H9 (cell line): ENCODE results near the gene B3GNT7. TPM values are rescaled to one million over a fixed set of nuclear protein-coding genes. Genes with fewer than 3 reads are reported as not detected.

Experiments
- DNase-seq: peaks from one replicate; pipeline ENCODE4 v3.0.0-alpha.2; 2017
- H2AFZ ChIP-seq: one replicate; pipeline ENCODE4 v1.6.1; 2013; ENCODE audit warnings: mild to moderate bottlenecking, low read length, control low read depth, moderate library complexity
- H2AK5ac ChIP-seq: 2 replicates; pipeline ENCODE4 v1.6.1; 2013; ENCODE audit warnings: low read length, control low read depth, mixed read lengths; ENCODE audit not compliant: insufficient read length
- H2BK120ac ChIP-seq: one replicate; pipeline ENCODE4 v1.6.1; 2013; ENCODE audit warnings: low read depth, mild to moderate bottlenecking, low read length, control low read depth, inconsistent platforms; ENCODE audit not compliant: poor library complexity, severe bottlenecking
- H2BK12ac ChIP-seq: 2 replicates; pipeline ENCODE4 v1.6.1; 2013; ENCODE audit warnings: low read length, control low read depth, mixed read lengths, low read depth; ENCODE audit not compliant: insufficient read length
- H2BK15ac ChIP-seq: 2 replicates; pipeline ENCODE4 v1.6.1; 2013; ENCODE audit warnings: low read depth, low read length, control low read depth
- H2BK20ac ChIP-seq: one replicate; pipeline ENCODE4 v1.6.1; 2013; ENCODE audit warnings: low read depth, mild to moderate bottlenecking, low read length, control low read depth, inconsistent platforms; ENCODE audit not compliant: poor library complexity, severe bottlenecking
- H2BK5ac ChIP-seq: 2 replicates; pipeline ENCODE4 v1.6.1; 2013; ENCODE audit warnings: low read length, control low read depth, mixed read lengths; ENCODE audit not compliant: insufficient read length
- H3K14ac ChIP-seq: 2 replicates; pipeline ENCODE4 v1.6.1; 2013; ENCODE audit warnings: low read length, control low read depth; ENCODE audit not compliant: insufficient read depth
- H3K18ac ChIP-seq: 2 replicates; pipeline ENCODE4 v1.6.1; 2013; ENCODE audit warnings: low read depth, mild to moderate bottlenecking, mixed read lengths, low read length, control low read depth; ENCODE audit not compliant: insufficient read length
- H3K23ac ChIP-seq: 2 replicates; pipeline ENCODE4 v1.6.1; 2013; ENCODE audit warnings: low read length, control low read depth, mixed read lengths, low read depth; ENCODE audit not compliant: insufficient read length
- H3K23me2 ChIP-seq: 2 replicates; pipeline ENCODE4 v1.6.1; 2013; ENCODE audit warnings: low read depth, mild to moderate bottlenecking, mixed read lengths, low read length, control low read depth; ENCODE audit not compliant: insufficient read length, poor library complexity, severe bottlenecking
- H3K27ac ChIP-seq: 2 replicates; pipeline ENCODE4 v1.5.1; 2013; ENCODE audit warnings: low read length, control low read depth, mixed read lengths, low read depth; ENCODE audit not compliant: insufficient read length
- H3K27me3 ChIP-seq: 2 replicates; pipeline ENCODE4 v1.6.1; 2013; ENCODE audit warnings: low read length, control low read depth, inconsistent platforms; ENCODE audit not compliant: insufficient read depth
- H3K4ac ChIP-seq: 2 replicates; pipeline ENCODE4 v1.6.1; 2013; ENCODE audit warnings: low read depth, mild to moderate bottlenecking, control low read depth, inconsistent platforms, low read length, moderate library complexity
- H3K4me1 ChIP-seq: 2 replicates; pipeline ENCODE4 v1.6.1; 2013; ENCODE audit warnings: low read length, control low read depth, inconsistent platforms; ENCODE audit not compliant: insufficient read depth
- H3K4me2 ChIP-seq: 2 replicates; pipeline ENCODE4 v1.6.1; 2013; ENCODE audit warnings: low read length, control low read depth, mixed read lengths; ENCODE audit not compliant: insufficient read length, insufficient read depth
- H3K56ac ChIP-seq: 2 replicates; pipeline ENCODE4 v1.6.1; 2013; ENCODE audit warnings: low read depth, mild to moderate bottlenecking, mixed read lengths, low read length, control low read depth; ENCODE audit not compliant: insufficient read length
- H3K79me1 ChIP-seq: 2 replicates; pipeline ENCODE4 v1.6.1; 2013; ENCODE audit warnings: low read depth, mild to moderate bottlenecking, moderate library complexity, low read length, control low read depth, inconsistent platforms; ENCODE audit not compliant: insufficient read depth, poor library complexity, severe bottlenecking
- H3K79me2 ChIP-seq: 2 replicates; pipeline ENCODE4 v1.6.1; 2013; ENCODE audit warnings: low read length, control low read depth, inconsistent platforms; ENCODE audit not compliant: insufficient read depth
- H3K9ac ChIP-seq: 2 replicates; pipeline ENCODE4 v1.6.1; 2013; ENCODE audit warnings: low read length, control low read depth, mixed read lengths; ENCODE audit not compliant: insufficient read length; ENCODE audit errors: extremely low read depth
- H3K9me3 ChIP-seq: one replicate; pipeline ENCODE4 v1.6.1; 2013; ENCODE audit warnings: low read depth, low read length, inconsistent platforms; ENCODE audit not compliant: control insufficient read depth
- H3T11ph ChIP-seq: one replicate; pipeline ENCODE4 v1.6.1; 2013; ENCODE audit warnings: mild to moderate bottlenecking, low read length, control low read depth, inconsistent platforms
- H4K20me1 ChIP-seq: one replicate; pipeline ENCODE4 v1.6.1; 2013; ENCODE audit not compliant: control insufficient read depth, insufficient read length, insufficient read depth
- H4K5ac ChIP-seq: 2 replicates; pipeline ENCODE4 v1.6.1; 2013; ENCODE audit warnings: low read depth, mild to moderate bottlenecking, mixed read lengths, low read length, control low read depth; ENCODE audit not compliant: insufficient read length
- H4K8ac ChIP-seq: replicated peaks from 2 replicates; pipeline ENCODE4 v1.6.1; 2013; ENCODE audit warnings: low read length, control low read depth, mixed read lengths, low read depth; ENCODE audit not compliant: insufficient read length
- H4K91ac ChIP-seq: 2 replicates; pipeline ENCODE4 v1.6.1; 2013; ENCODE audit warnings: low read depth, mild to moderate bottlenecking, moderate library complexity, mixed read lengths, low read length, control low read depth; ENCODE audit not compliant: insufficient read length
- H3K27ac Mint-ChIP-seq, 3 experiments: 2 replicates in 2 of 3; 3 replicates in 1 of 3; pipeline ENCODE4 v1.8.0; 2020 to 2021; ENCODE audit warnings: mixed read lengths in 3 of 3, mild to moderate bottlenecking in 1 of 3, moderate library complexity in 1 of 3
- H3K27me3 Mint-ChIP-seq: 2 replicates; pipeline ENCODE4 v1.8.0; 2021; ENCODE audit warnings: low read depth, mild to moderate bottlenecking, moderate library complexity, mixed read lengths
- H3K36me3 Mint-ChIP-seq, 3 experiments: 2 replicates in 2 of 3; 3 replicates in 1 of 3; pipeline ENCODE4 v1.8.0; 2020 to 2021; ENCODE audit warnings: low read depth in 3 of 3, mixed read lengths in 3 of 3; ENCODE audit not compliant: insufficient read depth in 1 of 3
- H3K4me1 Mint-ChIP-seq, 2 experiments: 2 replicates each; pipeline ENCODE4 v1.8.0; 2020; ENCODE audit warnings: mixed read lengths in 2 of 2
- H3K4me3 Mint-ChIP-seq, 2 experiments: 2 replicates in 1 of 2; 3 replicates in 1 of 2; pipeline ENCODE4 v1.8.0; 2020 to 2021; ENCODE audit warnings: mild to moderate bottlenecking in 2 of 2, mixed read lengths in 2 of 2, moderate library complexity in 1 of 2
- H3K9me3 Mint-ChIP-seq, 2 experiments: 2 replicates in 1 of 2; 3 replicates in 1 of 2; pipeline ENCODE4 v1.8.0; 2020; ENCODE audit warnings: mild to moderate bottlenecking in 2 of 2, mixed read lengths in 2 of 2, moderate library complexity in 1 of 2
- WGBS: extraction: QIAGEN DNeasy Blood & Tissue Kit; methylation state at CpG from one replicate; pipeline ENCODE4 v1.1.7; 2013; ENCODE audit warnings: missing lambda C conversion rate, low lambda C conversion rate, mixed read lengths; ENCODE audit not compliant: insufficient read length; ENCODE audit errors: extremely low coverage; 5-methylcytosine and 5-hydroxymethylcytosine counted together
- long read RNA-seq: library from polyadenylated mRNA; unstranded; transcript quantifications from one replicate; pipeline ENCODE4 v2.0.0, GENCODE V29; 2020
- total RNA-seq: library from RNA; stranded (reverse); gene quantifications from 2 replicates; pipeline ENCODE4 v1.2.1, GENCODE V29; 2021
- TF ChIP-seq, protein P1 (sequence below): fragments of 200-600 bp; sonication (generic); conservative IDR thresholded peaks from 3 replicates; pipeline ENCODE4 v1.8.0; 2021; ENCODE audit warnings: antibody characterized with exemption, mild to moderate bottlenecking

The B3GNT7 gene, protein sequence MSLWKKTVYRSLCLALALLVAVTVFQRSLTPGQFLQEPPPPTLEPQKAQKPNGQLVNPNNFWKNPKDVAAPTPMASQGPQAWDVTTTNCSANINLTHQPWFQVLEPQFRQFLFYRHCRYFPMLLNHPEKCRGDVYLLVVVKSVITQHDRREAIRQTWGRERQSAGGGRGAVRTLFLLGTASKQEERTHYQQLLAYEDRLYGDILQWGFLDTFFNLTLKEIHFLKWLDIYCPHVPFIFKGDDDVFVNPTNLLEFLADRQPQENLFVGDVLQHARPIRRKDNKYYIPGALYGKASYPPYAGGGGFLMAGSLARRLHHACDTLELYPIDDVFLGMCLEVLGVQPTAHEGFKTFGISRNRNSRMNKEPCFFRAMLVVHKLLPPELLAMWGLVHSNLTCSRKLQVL
- 39.1 and 42.2 TPM in 2 replicates for total RNA-seq
- long read RNA-seq, transcript B3GNT7-201 (2 exons, 3,706 nt): major isoform, 16 of 24 reads
- long read RNA-seq, partial matches to known transcripts: 7 of 24 reads
- long read RNA-seq, other reads (novel, unspliced or antisense): 1 of 24 reads

DNA sequence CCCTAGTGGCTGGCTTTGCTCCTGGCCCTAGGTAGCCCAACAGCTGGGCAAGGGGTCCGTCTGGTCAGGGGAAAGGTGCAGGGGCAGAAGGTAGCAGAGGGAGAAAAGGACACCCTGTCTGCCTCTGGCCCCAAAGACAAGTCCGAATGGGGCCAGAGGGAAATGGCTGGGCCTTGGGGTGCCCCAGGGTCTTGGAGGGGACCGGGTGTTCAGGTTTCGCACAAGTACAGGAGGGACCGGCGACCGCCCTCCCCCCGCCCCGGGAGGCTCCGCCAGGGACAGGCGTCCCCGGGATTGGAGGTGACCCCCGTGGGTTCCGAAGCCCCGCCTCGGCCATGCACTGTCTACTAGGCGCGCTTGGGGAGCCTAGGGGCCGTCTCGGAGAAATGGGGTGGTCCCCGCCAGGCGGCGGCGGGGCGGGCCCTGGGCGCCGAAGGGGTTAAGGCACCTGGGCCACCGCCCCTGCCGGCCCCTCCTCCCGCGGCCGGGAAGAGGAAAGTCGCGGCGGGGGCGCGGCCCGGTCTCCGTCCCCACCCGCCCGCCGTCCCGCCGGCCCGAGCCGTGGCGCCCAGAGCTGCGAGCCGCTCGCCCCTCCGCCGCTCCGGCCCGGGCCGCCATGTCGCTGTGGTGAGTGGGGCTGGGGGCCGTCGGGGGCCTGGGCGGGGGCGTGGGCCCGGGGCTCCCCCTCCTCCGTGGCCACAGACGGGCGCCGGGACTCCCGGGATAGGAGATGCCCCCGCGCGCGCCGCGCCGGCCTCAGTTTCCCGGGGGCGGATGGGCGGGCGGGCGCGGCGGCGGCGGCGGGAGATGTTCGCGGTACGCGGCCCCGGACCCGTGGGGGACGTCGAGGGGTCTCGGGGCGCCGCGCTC is at the start of gene B3GNT7:
Gene B3GNT7, plus strand, starts transcription at position 523 of the 870 bp plus-strand sequence. Its CDS starts 94 bp downstream, at position 617.
- Mint-ChIP-seq H3K36me3 (peaks cover 8 to 15% (median 12%) of the 10 kb centered on the region in 3 experiments; a peak in 6 of 7 replicates), H3K9me3 (no peaks in the 10 kb centered on the region; a peak in 1 of 5 replicates), H3K27me3 (peaks cover 3% of the 10 kb centered on the region; the same call in 1 of the 2 replicates), H3K4me3 (peak within 1 kb of the TSS; percentile 72 to 82), H3K4me1 (peaks cover 47 to 48% of the 10 kb centered on the region in 2 experiments), H3K27ac (peak within 1 kb of the TSS in 1 of 3 experiments; percentile 61; a peak in 1 of 7 replicates)
- no peak within 1 kb of the TSS for H3K18ac ChIP-seq
- no peak within 1 kb of the TSS for H2BK5ac ChIP-seq
- no peaks in the 10 kb centered on the region for H4K20me1 ChIP-seq
- peak within 1 kb of the TSS; percentile 37; the same call in 1 of the 2 replicates for H3K14ac ChIP-seq
- WGBS: no CpG with 5 or more reads among the region's 95 CpGs
- H2BK12ac ChIP-seq: no peak within 1 kb of the TSS
- peak within 1 kb of the TSS; percentile 48 for H3K4me2 ChIP-seq
- no peak within 1 kb of the TSS for H2BK20ac ChIP-seq
- no peak within 1 kb of the TSS for H3T11ph ChIP-seq
- H3K4me1 ChIP-seq: no peaks in the 10 kb centered on the region; the same call in 1 of the 2 replicates
- no peak within 1 kb of the TSS for H2AK5ac ChIP-seq
- no peak for DNase-seq
- no peak within 1 kb of the TSS for H3K4ac ChIP-seq
- H3K79me1 ChIP-seq: no peaks in the 10 kb centered on the region
- H3K9ac ChIP-seq: no peak within 1 kb of the TSS
- H3K27ac ChIP-seq: no peak within 1 kb of the TSS
- no peak within 1 kb of the TSS for H2BK120ac ChIP-seq
- H3K23me2 ChIP-seq: peaks cover 9% of the 10 kb centered on the region
- no peak within 1 kb of the TSS for H4K5ac ChIP-seq
- no peak within 1 kb of the TSS for H4K91ac ChIP-seq
- no peaks in the 10 kb centered on the region for H3K27me3 ChIP-seq
- H2BK15ac ChIP-seq: no peak within 1 kb of the TSS
- H3K9me3 ChIP-seq: no peaks in the 10 kb centered on the region
- no peak within 1 kb of the TSS for H3K23ac ChIP-seq
- H3K79me2 ChIP-seq: no peaks in the 10 kb centered on the region; the same call in 1 of the 2 replicates
- no peak within 1 kb of the TSS for H4K8ac ChIP-seq
- TF ChIP-seq, protein P1, sequence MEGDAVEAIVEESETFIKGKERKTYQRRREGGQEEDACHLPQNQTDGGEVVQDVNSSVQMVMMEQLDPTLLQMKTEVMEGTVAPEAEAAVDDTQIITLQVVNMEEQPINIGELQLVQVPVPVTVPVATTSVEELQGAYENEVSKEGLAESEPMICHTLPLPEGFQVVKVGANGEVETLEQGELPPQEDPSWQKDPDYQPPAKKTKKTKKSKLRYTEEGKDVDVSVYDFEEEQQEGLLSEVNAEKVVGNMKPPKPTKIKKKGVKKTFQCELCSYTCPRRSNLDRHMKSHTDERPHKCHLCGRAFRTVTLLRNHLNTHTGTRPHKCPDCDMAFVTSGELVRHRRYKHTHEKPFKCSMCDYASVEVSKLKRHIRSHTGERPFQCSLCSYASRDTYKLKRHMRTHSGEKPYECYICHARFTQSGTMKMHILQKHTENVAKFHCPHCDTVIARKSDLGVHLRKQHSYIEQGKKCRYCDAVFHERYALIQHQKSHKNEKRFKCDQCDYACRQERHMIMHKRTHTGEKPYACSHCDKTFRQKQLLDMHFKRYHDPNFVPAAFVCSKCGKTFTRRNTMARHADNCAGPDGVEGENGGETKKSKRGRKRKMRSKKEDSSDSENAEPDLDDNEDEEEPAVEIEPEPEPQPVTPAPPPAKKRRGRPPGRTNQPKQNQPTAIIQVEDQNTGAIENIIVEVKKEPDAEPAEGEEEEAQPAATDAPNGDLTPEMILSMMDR: no peak
- H3K56ac ChIP-seq: no peak within 1 kb of the TSS
- no peak within 1 kb of the TSS for H2AFZ ChIP-seq
